Measurements from ENCODE around the gene TXNL4B.

DNA sequence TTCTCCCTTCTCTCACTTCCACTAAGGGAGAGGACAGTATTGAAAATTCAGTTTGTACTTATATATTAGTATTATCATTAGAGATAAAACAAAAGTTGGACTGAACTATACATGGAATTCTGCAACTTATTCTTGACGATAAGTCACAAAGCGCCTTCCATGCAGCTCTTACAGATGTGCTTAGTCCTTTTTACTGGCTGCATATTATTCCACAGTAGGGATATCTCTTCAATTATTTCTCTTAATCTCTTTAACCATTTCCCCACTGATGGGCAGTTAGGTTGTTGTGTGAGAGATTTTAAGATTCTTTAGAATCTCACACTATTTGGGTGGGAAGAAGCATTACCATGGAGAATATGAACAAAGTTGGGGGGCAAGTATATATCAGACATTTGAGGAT, 46.5 kb upstream of the TXNL4B start:
- TF ChIP-seq, protein P1, sequence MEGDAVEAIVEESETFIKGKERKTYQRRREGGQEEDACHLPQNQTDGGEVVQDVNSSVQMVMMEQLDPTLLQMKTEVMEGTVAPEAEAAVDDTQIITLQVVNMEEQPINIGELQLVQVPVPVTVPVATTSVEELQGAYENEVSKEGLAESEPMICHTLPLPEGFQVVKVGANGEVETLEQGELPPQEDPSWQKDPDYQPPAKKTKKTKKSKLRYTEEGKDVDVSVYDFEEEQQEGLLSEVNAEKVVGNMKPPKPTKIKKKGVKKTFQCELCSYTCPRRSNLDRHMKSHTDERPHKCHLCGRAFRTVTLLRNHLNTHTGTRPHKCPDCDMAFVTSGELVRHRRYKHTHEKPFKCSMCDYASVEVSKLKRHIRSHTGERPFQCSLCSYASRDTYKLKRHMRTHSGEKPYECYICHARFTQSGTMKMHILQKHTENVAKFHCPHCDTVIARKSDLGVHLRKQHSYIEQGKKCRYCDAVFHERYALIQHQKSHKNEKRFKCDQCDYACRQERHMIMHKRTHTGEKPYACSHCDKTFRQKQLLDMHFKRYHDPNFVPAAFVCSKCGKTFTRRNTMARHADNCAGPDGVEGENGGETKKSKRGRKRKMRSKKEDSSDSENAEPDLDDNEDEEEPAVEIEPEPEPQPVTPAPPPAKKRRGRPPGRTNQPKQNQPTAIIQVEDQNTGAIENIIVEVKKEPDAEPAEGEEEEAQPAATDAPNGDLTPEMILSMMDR (IDR thresholded peaks at IDR 0.05 in 4 of 5, conservative IDR thresholded peaks at IDR 0.05 in 1 of 5) = no peak
- TF ChIP-seq POLR2A (IDR thresholded peaks at IDR 0.05) = no peak
